ENCODE results near the gene MBOAT2. TPM values are rescaled to one million over a fixed set of nuclear protein-coding genes. Genes with fewer than 3 reads are reported as not detected.
"Not testable (repeated sequence)": the region's sequence is repeated elsewhere in the genome, so short reads cannot be mapped to it uniquely, and the experiment has no call there.

Gene MBOAT2
- total and polyA plus RNA-seq, 2 of the 13 experiments (the other 11 are each of a cell fraction or from before 2014, with no cell fraction given): 0.11 to 0.36 TPM

GRCh38 chr2:8932702-8933101 is 70.8 kb downstream of the MBOAT2 start:
- ATAC-seq (no peak), DNase-seq (ENCODE audit: low spot score) (no peak), FAIRE-seq (no peak)
- ChIA-PET POLR2A (no interaction called here), CTCF (ENCODE audit: low intra/inter-chr PET ratio, low total read pairs) (no interaction called here)
- Histone ChIP-seq H2AFZ (ENCODE audit: low read length) (no peak overlapping the region), H4K20me1 (ENCODE audit: insufficient read depth, low read length) (no peaks in the 10 kb centered on the region), H3K79me2 (ENCODE audit: insufficient read depth, low read length) (no peaks in the 10 kb centered on the region), H3K9me3 (ENCODE audit: low read length) (no peaks in the 10 kb centered on the region), H3K4me3 (replicated peaks in 1 of 3; ENCODE audit: insufficient read depth in 1 of 3, low read depth in 2 of 3, low read length in 3 of 3) (no peak overlapping the region), H3K27me3 (ENCODE audit: control insufficient read depth in 1 of 2, insufficient read depth in 2 of 2, low read length in 2 of 2) (peaks cover 0 to 12% of the 10 kb centered on the region in 2 experiments; a peak in 2 of 5 replicates), H3K27ac (ENCODE audit: extremely low read length, insufficient read depth, low read length) (no peak overlapping the region), H3K4me2 (ENCODE audit: low read depth, low read length) (no peak overlapping the region), H3K9ac (ENCODE audit: insufficient read depth, low read depth, low read length) (no peak overlapping the region), H3K36me3 (replicated peaks in 1 of 2; ENCODE audit: control insufficient read depth in 1 of 2, insufficient read depth in 2 of 2, low read length in 2 of 2) (no peaks in the 10 kb centered on the region), H3K4me1 (ENCODE audit: insufficient read depth, low read length) (no peaks in the 10 kb centered on the region)
- in situ Hi-C loops (cut with HindIII; ENCODE audit: extremely low pct_ligation_motif_present, low pct_unique_long_range_greater_than_20kb): no loop called here
- no TSS peak for BruUV-seq (replicated peaks)
- WGBS (ENCODE audit: low lambda C conversion rate): 0% methylated on average over 2 of the region's 2 CpGs
- intact Hi-C loops (cut with micrococcal nuclease; ENCODE audit: unreplicated experiment): no loop called here
- TF ChIP-seq NFKBIZ (CRISPR knock-in tag; IDR thresholded peaks at IDR 0.05) (no peak), ZC3H13 (CRISPR knock-in tag; IDR thresholded peaks at IDR 0.05) (no peak), ZNF33A (CRISPR knock-in tag; IDR thresholded peaks at IDR 0.05; ENCODE audit: borderline replicate concordance) (no peak)

GRCh38 chr2:8930185-8930584 is 73.3 kb downstream of the MBOAT2 start:
- H4K20me1 ChIP-seq (ENCODE audit: insufficient read depth, low read length); ATAC-seq; H3K9me3 ChIP-seq (ENCODE audit: low read length); BruUV-seq (replicated peaks); intact Hi-C loops (cut with micrococcal nuclease; ENCODE audit: unreplicated experiment); H3K36me3 ChIP-seq (replicated peaks in 1 of 2; ENCODE audit: control insufficient read depth in 1 of 2, insufficient read depth in 2 of 2, low read length in 2 of 2); POLR2A ChIA-PET; FAIRE-seq; in situ Hi-C loops (cut with HindIII; ENCODE audit: extremely low pct_ligation_motif_present, low pct_unique_long_range_greater_than_20kb); H3K9ac ChIP-seq (ENCODE audit: insufficient read depth, low read depth, low read length); H3K79me2 ChIP-seq (ENCODE audit: insufficient read depth, low read length); H2AFZ ChIP-seq (ENCODE audit: low read length); DNase-seq (ENCODE audit: low spot score); CTCF ChIA-PET (ENCODE audit: low intra/inter-chr PET ratio, low total read pairs); H3K27ac ChIP-seq (ENCODE audit: extremely low read length, insufficient read depth, low read length); H3K4me3 ChIP-seq (replicated peaks in 1 of 3; ENCODE audit: insufficient read depth in 1 of 3, low read depth in 2 of 3, low read length in 3 of 3); H3K4me2 ChIP-seq (ENCODE audit: low read depth, low read length): not testable (repeated sequence)
- WGBS (ENCODE audit: low lambda C conversion rate): 52% methylated on average over 4 of the region's 5 CpGs
- peaks cover 18% of the 10 kb centered on the region for H3K4me1 ChIP-seq (ENCODE audit: insufficient read depth, low read length)
- H3K27me3 ChIP-seq (ENCODE audit: control insufficient read depth in 1 of 2, insufficient read depth in 2 of 2, low read length in 2 of 2): peaks cover 0 to 13% of the 10 kb centered on the region in 2 experiments; a peak in 2 of 5 replicates

Measured in HepG2 (cell line).